Trophoblast cell (in vitro differentiated cells and primary cell): ENCODE data around the gene CASP1.
A peak's percentile ranks its signal among the peaks of the same experiment; 100 is the strongest.

Experiments
- DNase-seq, 2 donors: peaks; one replicate each; pipeline ENCODE4 v3.0.0-alpha.2; 2016
- H2AFZ ChIP-seq: 2 replicates; pipeline ENCODE4 v1.6.1; 2013; ENCODE audit warnings: low read length, moderate library complexity, mild to moderate bottlenecking; ENCODE audit not compliant: insufficient read depth, poor library complexity
- H2AK5ac ChIP-seq: 2 replicates; pipeline ENCODE4 v1.6.1; 2013; ENCODE audit warnings: mild to moderate bottlenecking, low read length
- H2BK120ac ChIP-seq: 2 replicates; pipeline ENCODE4 v1.6.1; 2013; ENCODE audit warnings: low read length, mild to moderate bottlenecking, moderate library complexity; ENCODE audit not compliant: insufficient read depth, poor library complexity
- H2BK12ac ChIP-seq: 2 replicates; pipeline ENCODE4 v1.6.1; 2013; ENCODE audit warnings: mild to moderate bottlenecking, low read length, moderate library complexity
- H2BK5ac ChIP-seq: 2 replicates; pipeline ENCODE4 v1.6.1; 2013; ENCODE audit warnings: low read length, low read depth, moderate library complexity, mild to moderate bottlenecking; ENCODE audit not compliant: poor library complexity
- H3K14ac ChIP-seq: 2 replicates; pipeline ENCODE4 v1.6.1; 2013; ENCODE audit warnings: mild to moderate bottlenecking, low read length
- H3K18ac ChIP-seq: 2 replicates; pipeline ENCODE4 v1.6.1; 2013; ENCODE audit warnings: mild to moderate bottlenecking, low read length
- H3K23ac ChIP-seq: 2 replicates; pipeline ENCODE4 v1.6.1; 2013; ENCODE audit warnings: low read length
- H3K27ac ChIP-seq: 2 replicates; pipeline ENCODE4 v1.5.1; 2013; ENCODE audit warnings: low read depth, mild to moderate bottlenecking, inconsistent platforms, low read length, moderate library complexity
- H3K27me3 ChIP-seq: 2 replicates; pipeline ENCODE4 v1.6.1; 2013; ENCODE audit warnings: inconsistent platforms, mild to moderate bottlenecking, low read length, moderate library complexity; ENCODE audit not compliant: insufficient read depth
- H3K36me3 ChIP-seq, 2 experiments: 1 replicate in 1 of 2; 2 replicates in 1 of 2; pipeline ENCODE4 v1.6.1; 2013; ENCODE audit warnings: low read length in 2 of 2, mild to moderate bottlenecking in 2 of 2, moderate library complexity in 1 of 2; ENCODE audit not compliant: insufficient read depth in 2 of 2, control insufficient read depth in 1 of 2
- H3K4ac ChIP-seq: 2 replicates; pipeline ENCODE4 v1.6.1; 2013; ENCODE audit warnings: low read depth, mild to moderate bottlenecking, low read length, moderate library complexity
- H3K4me1 ChIP-seq, 2 experiments: 1 replicate in 1 of 2; 2 replicates in 1 of 2; pipeline ENCODE4 v1.6.1; 2013; ENCODE audit warnings: low read length in 2 of 2, mild to moderate bottlenecking in 2 of 2, moderate library complexity in 1 of 2; ENCODE audit not compliant: insufficient read depth in 2 of 2, control insufficient read depth in 1 of 2
- H3K4me2 ChIP-seq: 2 replicates; pipeline ENCODE4 v1.6.1; 2013; ENCODE audit warnings: inconsistent platforms, mild to moderate bottlenecking, low read length, moderate library complexity
- H3K4me3 ChIP-seq: 2 replicates; pipeline ENCODE4 v1.5.1; 2013; ENCODE audit warnings: mild to moderate bottlenecking, low read depth, low read length, inconsistent platforms
- H3K79me1 ChIP-seq: one replicate; pipeline ENCODE4 v1.6.1; 2013; ENCODE audit warnings: low read length
- H3K79me2 ChIP-seq: 2 replicates; pipeline ENCODE4 v1.6.1; 2013; ENCODE audit warnings: low read length, mild to moderate bottlenecking; ENCODE audit not compliant: control insufficient read depth, insufficient read depth, poor library complexity
- H3K9ac ChIP-seq: 2 replicates; pipeline ENCODE4 v1.6.1; 2013; ENCODE audit warnings: mild to moderate bottlenecking, low read length
- H3K9me3 ChIP-seq: 2 replicates; pipeline ENCODE4 v1.6.1; 2013; ENCODE audit warnings: low read depth, mild to moderate bottlenecking, control low read depth, inconsistent platforms, low read length; ENCODE audit not compliant: insufficient read depth
- H4K12ac ChIP-seq: 2 replicates; pipeline ENCODE4 v1.6.1; 2013; ENCODE audit warnings: low read depth, mild to moderate bottlenecking, low read length, moderate library complexity
- H4K8ac ChIP-seq: 2 replicates; pipeline ENCODE4 v1.6.1; 2013; ENCODE audit warnings: low read depth, mild to moderate bottlenecking, low read length, moderate library complexity
- H4K91ac ChIP-seq: one replicate; pipeline ENCODE4 v1.6.1; 2013; ENCODE audit warnings: low read depth, mild to moderate bottlenecking, low read length, moderate library complexity
- WGBS: extraction: QIAGEN DNeasy Blood & Tissue Kit; methylation state at CpG from one replicate; pipeline ENCODE4 v1.1.7; 2013; ENCODE audit warnings: missing lambda C conversion rate; ENCODE audit not compliant: insufficient read length, insufficient coverage; ENCODE audit errors: extremely low coverage; 5-methylcytosine and 5-hydroxymethylcytosine counted together

The CASP1 gene

DNA sequence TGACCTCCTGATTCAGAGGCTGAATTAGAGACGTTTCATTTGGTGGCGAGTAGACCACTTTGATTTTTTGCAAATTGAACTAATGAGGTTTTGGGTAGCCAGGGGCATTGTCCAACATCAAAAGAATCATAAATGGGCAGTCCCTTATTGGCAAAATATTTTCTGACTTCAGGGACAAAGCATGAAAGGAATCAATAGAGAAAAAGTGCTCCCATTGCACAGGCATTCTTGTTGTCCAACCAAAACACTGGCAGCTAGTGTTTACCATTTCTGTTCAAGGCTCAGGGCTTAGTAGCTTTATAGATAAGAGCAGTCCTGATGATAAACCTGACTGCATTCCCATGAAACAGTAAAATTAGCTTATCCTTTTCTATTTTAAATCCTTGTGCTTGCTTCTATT lies 16.6 kb upstream of the CASP1 start:
- H3K18ac ChIP-seq, result no peak overlapping the region
- no peak overlapping the region for H3K4ac ChIP-seq
- no CpG with 5 or more reads among the region's 2 CpGs for WGBS
- H2BK12ac ChIP-seq, result no peak overlapping the region
- H3K27ac ChIP-seq, result no peak overlapping the region
- no peak overlapping the region for H3K4me3 ChIP-seq
- no peak overlapping the region for H4K91ac ChIP-seq
- no peak overlapping the region for H3K9ac ChIP-seq
- no peak overlapping the region for H2BK120ac ChIP-seq
- H4K8ac ChIP-seq, result no peak overlapping the region
- DNase-seq, result no peak
- no peaks in the 10 kb centered on the region for H3K27me3 ChIP-seq
- H3K9me3 ChIP-seq, result no peaks in the 10 kb centered on the region
- no peaks in the 10 kb centered on the region for H3K4me1 ChIP-seq
- no peak overlapping the region for H3K23ac ChIP-seq
- H3K4me2 ChIP-seq, result no peak overlapping the region
- H3K79me2 ChIP-seq, result no peaks in the 10 kb centered on the region
- no peak overlapping the region for H3K14ac ChIP-seq
- H2AK5ac ChIP-seq, result no peak overlapping the region
- no peak overlapping the region for H2AFZ ChIP-seq
- H2BK5ac ChIP-seq, result no peak overlapping the region
- H4K12ac ChIP-seq, result no peak overlapping the region
- H3K79me1 ChIP-seq, result no peaks in the 10 kb centered on the region
- no peaks in the 10 kb centered on the region for H3K36me3 ChIP-seq

DNA sequence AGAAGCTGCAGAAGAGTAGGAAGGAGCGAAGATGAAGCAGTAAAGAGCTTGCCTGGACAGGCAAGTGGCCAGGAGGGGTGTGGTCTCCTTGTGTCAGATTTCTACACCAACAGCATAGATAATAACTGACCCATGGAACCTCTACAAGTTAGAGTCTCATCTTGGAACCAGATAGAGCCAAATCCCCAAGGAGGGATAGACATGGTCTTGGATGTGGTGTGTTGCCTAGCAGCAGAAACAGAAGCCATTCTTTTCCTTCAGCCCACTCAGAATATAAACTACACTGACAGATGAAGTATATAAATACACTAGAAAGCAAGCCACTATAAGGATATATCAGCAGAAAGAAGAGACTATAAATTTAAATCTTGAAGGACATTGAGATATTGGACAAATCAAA lies 14.5 kb upstream of the CASP1 start:
- Histone ChIP-seq H3K14ac (no peak overlapping the region), H4K91ac (no peak overlapping the region), H3K4me3 (no peak overlapping the region), H3K4ac (no peak overlapping the region), H3K27ac (no peak overlapping the region), H2BK120ac (no peak overlapping the region), H3K9me3 (no peaks in the 10 kb centered on the region), H3K18ac (no peak overlapping the region), H2BK12ac (peak overlapping the region; percentile 43), H4K12ac (no peak overlapping the region), H3K79me1 (no peaks in the 10 kb centered on the region), H2AFZ (no peak overlapping the region), H3K4me2 (no peak overlapping the region), H3K9ac (no peak overlapping the region), H2BK5ac (no peak overlapping the region), H3K79me2 (no peaks in the 10 kb centered on the region), H4K8ac (no peak overlapping the region), H3K27me3 (no peaks in the 10 kb centered on the region), H2AK5ac (no peak overlapping the region), H3K4me1 (no peaks in the 10 kb centered on the region), H3K23ac (no peak overlapping the region), H3K36me3 (peaks cover 0 to 1% of the 10 kb centered on the region in 2 experiments)
- no peak for DNase-seq
- no CpG with 5 or more reads among the region's 1 CpG for WGBS

DNA sequence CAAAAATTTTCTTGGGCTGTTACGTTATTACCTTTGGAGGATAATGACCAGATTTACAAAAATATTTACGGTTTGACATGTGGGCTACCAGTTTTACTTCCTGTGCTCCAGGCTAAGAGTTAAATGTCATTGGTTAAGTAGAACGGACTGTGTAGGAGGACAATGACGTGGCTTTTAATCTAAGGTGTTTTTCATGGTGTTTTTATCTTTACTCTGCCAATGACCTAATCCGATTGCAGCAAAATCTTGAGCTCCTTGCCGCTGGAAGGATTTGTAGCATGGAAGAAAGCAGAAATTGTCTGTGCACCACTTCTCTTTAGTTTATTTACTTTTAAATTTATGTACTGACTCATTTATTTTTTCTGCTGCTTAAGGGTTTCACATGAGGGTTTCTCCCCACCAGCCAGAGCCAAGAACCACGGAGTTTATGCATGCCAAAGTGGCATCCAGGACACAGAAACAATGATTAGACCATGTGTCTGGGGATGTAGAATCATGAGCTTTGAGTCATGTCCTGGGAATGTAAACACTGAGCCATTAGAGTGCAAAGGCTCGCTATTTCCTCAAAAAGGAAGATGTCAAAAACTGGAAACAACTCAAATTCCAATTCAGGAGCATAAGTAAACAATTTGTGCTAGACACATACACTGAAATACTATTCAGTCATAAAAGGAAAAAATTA lies 12.1 kb upstream of the CASP1 start:
- H3K27me3 ChIP-seq, result no peaks in the 10 kb centered on the region
- DNase-seq, result peak; percentile 23 to 60
- no peaks in the 10 kb centered on the region for H3K9me3 ChIP-seq
- no peak overlapping the region for H2BK12ac ChIP-seq
- no peak overlapping the region for H2BK120ac ChIP-seq
- H4K91ac ChIP-seq, result no peak overlapping the region
- H3K14ac ChIP-seq, result no peak overlapping the region
- peak overlapping the region; percentile 72 for H3K27ac ChIP-seq
- H3K23ac ChIP-seq, result no peak overlapping the region
- H3K4ac ChIP-seq, result no peak overlapping the region
- peaks cover 0 to 1% of the 10 kb centered on the region in 2 experiments for H3K36me3 ChIP-seq
- no peaks in the 10 kb centered on the region for H3K79me2 ChIP-seq
- H2AK5ac ChIP-seq, result no peak overlapping the region
- H3K4me2 ChIP-seq, result no peak overlapping the region
- WGBS, result no CpG with 5 or more reads among the region's 8 CpGs
- no peak overlapping the region for H3K18ac ChIP-seq
- H4K8ac ChIP-seq, result no peak overlapping the region
- no peaks in the 10 kb centered on the region for H3K79me1 ChIP-seq
- H3K4me1 ChIP-seq, result no peaks in the 10 kb centered on the region
- no peak overlapping the region for H2BK5ac ChIP-seq
- H3K9ac ChIP-seq, result no peak overlapping the region
- H2AFZ ChIP-seq, result no peak overlapping the region
- H4K12ac ChIP-seq, result no peak overlapping the region
- no peak overlapping the region for H3K4me3 ChIP-seq

DNA sequence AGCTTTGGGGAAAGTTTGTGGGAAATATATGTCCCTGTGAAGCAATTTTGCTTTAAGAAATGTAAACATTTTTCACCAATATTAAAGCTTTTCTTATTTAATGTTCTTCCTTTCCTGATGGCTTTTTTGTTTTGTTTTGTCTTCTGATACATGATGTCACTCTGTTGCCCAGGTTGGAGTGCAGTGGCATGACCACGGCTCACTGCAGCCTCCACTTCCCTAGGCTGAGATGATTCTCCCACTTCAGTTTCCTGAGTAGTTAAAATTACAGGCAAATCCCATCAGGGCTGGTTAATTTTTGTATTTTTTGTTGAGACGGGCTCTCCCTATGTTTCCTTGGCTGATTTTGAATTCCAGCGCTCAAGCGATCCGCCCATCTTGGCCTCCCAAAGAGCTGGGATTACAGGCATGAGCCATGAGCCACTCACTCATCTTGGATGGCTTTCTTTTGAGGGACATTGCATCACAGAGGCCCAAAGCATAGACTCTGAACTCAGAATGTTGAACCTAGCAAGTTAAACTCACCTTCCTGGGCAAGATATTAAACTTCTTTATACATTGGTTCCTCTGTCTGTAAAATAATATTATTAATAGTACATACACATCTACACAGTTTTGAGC lies 10.8 kb upstream of the CASP1 start:
- no CpG with 5 or more reads among the region's 5 CpGs for WGBS
- H3K4me1 ChIP-seq, result peaks cover 0 to 2% of the 10 kb centered on the region in 2 experiments

More for the DNA sequence above, 10.8 kb upstream of the CASP1 start:
- Histone ChIP-seq H3K27me3 (no peaks in the 10 kb centered on the region), H3K9ac (no peak overlapping the region), H3K4me3 (no peak overlapping the region), H3K18ac (no peak overlapping the region), H4K8ac (no peak overlapping the region), H4K12ac (peak overlapping the region; percentile 43), H2BK12ac (peak overlapping the region; percentile 49), H3K23ac (no peak overlapping the region), H3K79me1 (no peaks in the 10 kb centered on the region), H3K4me2 (no peak overlapping the region), H3K79me2 (no peaks in the 10 kb centered on the region), H3K14ac (no peak overlapping the region), H4K91ac (no peak overlapping the region), H3K9me3 (no peaks in the 10 kb centered on the region), H3K27ac (no peak overlapping the region), H3K36me3 (peaks cover 0 to 1% of the 10 kb centered on the region in 2 experiments), H2BK120ac (peak overlapping the region; percentile 60), H2AK5ac (no peak overlapping the region), H2BK5ac (peak overlapping the region; percentile 40), H2AFZ (no peak overlapping the region), H3K4ac (no peak overlapping the region)
- DNase-seq, result no peak
